ENCODE results near the gene IER3.

GRCh38 chr6:30730601-30731435, 13.5 kb downstream of the IER3 start:
- TF ChIP-seq POLR2A (IDR thresholded peaks at IDR 0.05): no peak
- no peak for TF ChIP-seq EP300 (IDR thresholded peaks at IDR 0.05)

All from stomach (tissue), 4 donors.